Nephron progenitor cell (in vitro differentiated cells): ENCODE results near the gene DUSP7.

Experiments
- DNase-seq: peaks from one replicate; pipeline ENCODE4 v3.0.0; 2021
- H3K27ac Mint-ChIP-seq: 2 replicates; pipeline ENCODE4 v1.8.0; 2021; ENCODE audit warnings: mild to moderate bottlenecking, moderate library complexity, mixed read lengths
- H3K27me3 Mint-ChIP-seq: 2 replicates; pipeline ENCODE4 v1.8.0; 2021; ENCODE audit warnings: mild to moderate bottlenecking, low read depth, mixed read lengths; ENCODE audit not compliant: poor library complexity
- H3K36me3 Mint-ChIP-seq: 2 replicates; pipeline ENCODE4 v1.8.0; 2021; ENCODE audit warnings: low read depth, mixed read lengths
- H3K4me1 Mint-ChIP-seq: 2 replicates; pipeline ENCODE4 v1.8.0; 2021; ENCODE audit warnings: mixed read lengths
- H3K4me3 Mint-ChIP-seq: 2 replicates; pipeline ENCODE4 v1.8.0; 2021; ENCODE audit warnings: mild to moderate bottlenecking, moderate library complexity, mixed read lengths
- H3K9me3 Mint-ChIP-seq: 2 replicates; pipeline ENCODE4 v1.8.0; 2021; ENCODE audit warnings: mild to moderate bottlenecking, moderate library complexity, mixed read lengths
- TF ChIP-seq, protein P1 (sequence below): fragments of 200-600 bp; sonication (generic); IDR thresholded peaks from 2 replicates; pipeline ENCODE4 v1.5.0; 2021; ENCODE audit warnings: antibody characterized with exemption

DUSP7 gene

DNA sequence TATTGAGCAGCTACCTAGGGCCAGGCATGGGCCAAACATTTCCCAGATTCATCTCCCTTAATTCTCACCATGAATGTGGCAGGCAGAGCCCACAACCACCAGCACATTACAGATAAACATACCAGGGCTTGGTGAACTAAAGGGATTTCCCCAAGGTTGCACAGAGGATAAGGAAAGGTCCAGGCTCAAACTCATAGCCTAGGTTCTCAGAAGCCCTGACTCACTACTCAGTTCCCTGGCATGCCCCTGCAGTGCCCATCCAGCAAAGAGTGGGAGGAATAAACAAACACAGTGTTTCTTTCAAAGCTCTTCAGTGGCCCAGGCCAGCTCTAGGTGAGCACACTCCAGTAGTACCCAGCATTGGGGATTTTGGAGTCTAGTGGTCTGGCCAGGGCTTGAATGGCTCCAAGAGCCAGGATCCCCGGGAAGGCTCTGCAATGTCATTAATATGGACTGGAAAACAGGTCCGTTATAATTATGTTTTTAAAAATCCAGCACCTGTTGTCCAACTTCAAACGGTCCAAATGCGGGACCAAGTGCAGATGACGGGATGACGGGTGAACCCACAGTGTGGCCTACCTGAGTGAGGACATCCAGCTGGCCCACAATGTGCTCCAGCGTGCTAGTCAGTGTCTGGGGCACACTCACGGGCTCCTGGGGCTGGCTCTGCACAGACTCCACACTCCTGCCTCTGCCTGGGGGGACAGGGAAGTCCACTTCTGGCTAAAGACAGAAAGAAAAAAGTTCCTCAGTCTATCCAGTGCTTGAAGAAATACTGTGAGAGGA lies 39.8 kb upstream of the DUSP7 start:
- Mint-ChIP-seq H3K27me3 (peaks cover 7% of the 10 kb centered on the region), H3K4me3 (no peak overlapping the region), H3K4me1 (peaks cover 18% of the 10 kb centered on the region), H3K9me3 (peaks cover 10% of the 10 kb centered on the region), H3K36me3 (peaks cover 24% of the 10 kb centered on the region), H3K27ac (peak overlapping the region; percentile 39)
- TF ChIP-seq, protein P1, sequence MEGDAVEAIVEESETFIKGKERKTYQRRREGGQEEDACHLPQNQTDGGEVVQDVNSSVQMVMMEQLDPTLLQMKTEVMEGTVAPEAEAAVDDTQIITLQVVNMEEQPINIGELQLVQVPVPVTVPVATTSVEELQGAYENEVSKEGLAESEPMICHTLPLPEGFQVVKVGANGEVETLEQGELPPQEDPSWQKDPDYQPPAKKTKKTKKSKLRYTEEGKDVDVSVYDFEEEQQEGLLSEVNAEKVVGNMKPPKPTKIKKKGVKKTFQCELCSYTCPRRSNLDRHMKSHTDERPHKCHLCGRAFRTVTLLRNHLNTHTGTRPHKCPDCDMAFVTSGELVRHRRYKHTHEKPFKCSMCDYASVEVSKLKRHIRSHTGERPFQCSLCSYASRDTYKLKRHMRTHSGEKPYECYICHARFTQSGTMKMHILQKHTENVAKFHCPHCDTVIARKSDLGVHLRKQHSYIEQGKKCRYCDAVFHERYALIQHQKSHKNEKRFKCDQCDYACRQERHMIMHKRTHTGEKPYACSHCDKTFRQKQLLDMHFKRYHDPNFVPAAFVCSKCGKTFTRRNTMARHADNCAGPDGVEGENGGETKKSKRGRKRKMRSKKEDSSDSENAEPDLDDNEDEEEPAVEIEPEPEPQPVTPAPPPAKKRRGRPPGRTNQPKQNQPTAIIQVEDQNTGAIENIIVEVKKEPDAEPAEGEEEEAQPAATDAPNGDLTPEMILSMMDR: no peak
- DNase-seq: no peak

DNA sequence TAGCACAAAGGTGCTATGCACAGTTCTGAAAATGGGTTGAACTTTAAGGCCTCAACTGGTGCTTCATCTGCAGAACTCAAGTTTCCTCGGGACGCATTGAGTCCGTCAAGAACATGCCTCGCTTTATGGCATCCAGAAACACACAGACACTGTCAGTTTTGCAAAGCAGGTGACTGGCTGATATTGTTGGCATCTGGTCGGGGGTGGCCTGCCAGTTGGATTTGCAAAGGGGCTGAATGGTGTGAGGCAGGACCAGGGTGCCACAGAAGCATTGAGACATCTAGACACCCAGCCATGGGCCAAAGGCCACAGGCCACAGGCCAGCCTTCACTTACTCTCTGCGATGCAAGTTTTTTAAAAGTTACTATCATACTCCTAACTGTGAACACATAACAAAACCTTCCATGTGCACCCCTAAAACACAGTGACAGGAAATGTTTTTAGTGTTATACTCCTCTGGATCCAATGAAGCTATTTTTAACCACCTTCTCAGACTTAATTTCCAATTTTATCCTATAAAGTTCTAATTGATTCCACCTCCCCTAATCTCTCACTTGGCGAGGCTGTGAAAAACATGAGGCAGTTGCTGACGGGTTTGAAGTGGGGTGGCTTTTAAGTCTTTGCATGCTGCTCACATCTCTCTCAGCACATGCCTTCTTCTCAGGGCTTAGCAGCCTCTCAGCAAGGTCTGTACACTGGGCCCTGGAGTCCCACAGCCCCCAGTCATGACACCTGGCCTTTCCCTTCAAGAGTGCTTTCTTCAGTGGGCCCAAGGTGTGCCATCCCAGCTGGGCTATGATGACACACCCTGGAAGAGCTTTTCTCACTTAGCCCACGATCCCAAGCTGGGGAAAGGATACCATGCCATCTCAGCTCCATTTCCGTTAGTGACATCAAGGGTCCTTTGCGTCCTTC lies 38.5 kb upstream of the DUSP7 start:
- Mint-ChIP-seq H3K27ac (no peak overlapping the region), H3K4me1 (peaks cover 31% of the 10 kb centered on the region), H3K4me3 (no peak overlapping the region), H3K36me3 (peaks cover 10% of the 10 kb centered on the region), H3K9me3 (no peaks in the 10 kb centered on the region), H3K27me3 (peaks cover 3% of the 10 kb centered on the region)
- TF ChIP-seq, protein P1: no peak
- no peak for DNase-seq

DNA sequence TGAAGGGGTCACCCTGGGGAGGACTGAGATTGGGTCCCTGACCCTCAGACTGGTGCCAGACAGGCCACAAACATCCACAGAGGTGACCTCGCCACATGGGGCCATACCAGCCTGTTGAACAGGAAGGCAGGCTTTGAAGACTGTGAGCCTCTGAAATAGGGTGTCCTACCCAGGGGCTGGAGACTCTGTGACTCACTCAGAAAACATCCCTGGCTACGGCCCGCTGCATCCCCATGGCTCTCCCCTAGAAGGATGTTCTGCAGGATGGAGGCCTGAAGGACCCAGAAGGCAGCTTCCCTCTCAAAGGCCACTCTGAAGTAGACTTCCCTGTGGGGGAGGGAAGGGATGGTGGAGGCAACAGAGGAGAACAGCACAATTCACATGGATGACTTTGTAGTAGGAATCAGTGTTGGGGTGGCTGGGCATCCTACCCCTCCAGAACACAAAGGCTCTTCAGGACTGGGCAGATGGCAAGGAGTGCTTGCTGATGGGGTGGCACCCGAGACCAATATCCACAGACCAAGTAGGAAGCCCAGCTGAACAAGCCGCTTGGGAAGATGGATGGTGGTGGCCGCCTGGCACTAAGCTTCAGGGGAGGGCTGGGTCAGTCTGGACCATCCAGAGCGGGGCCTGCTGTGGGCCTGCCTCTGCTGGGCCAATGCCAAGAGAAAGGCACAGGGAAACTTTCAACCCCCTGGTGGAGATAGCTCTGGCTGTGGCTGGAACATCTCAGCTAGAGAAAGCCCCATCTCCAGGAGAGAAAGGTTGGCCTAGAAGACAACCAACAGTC lies 37.6 kb upstream of the DUSP7 start:
- peaks cover 3% of the 10 kb centered on the region for H3K27me3 Mint-ChIP-seq
- no peaks in the 10 kb centered on the region for H3K9me3 Mint-ChIP-seq
- TF ChIP-seq, protein P1: no peak
- H3K4me1 Mint-ChIP-seq: peaks cover 40% of the 10 kb centered on the region
- H3K27ac Mint-ChIP-seq: peak overlapping the region; percentile 39
- no peak overlapping the region for H3K4me3 Mint-ChIP-seq
- no peak for DNase-seq
- H3K36me3 Mint-ChIP-seq: peaks cover 6% of the 10 kb centered on the region

DNA sequence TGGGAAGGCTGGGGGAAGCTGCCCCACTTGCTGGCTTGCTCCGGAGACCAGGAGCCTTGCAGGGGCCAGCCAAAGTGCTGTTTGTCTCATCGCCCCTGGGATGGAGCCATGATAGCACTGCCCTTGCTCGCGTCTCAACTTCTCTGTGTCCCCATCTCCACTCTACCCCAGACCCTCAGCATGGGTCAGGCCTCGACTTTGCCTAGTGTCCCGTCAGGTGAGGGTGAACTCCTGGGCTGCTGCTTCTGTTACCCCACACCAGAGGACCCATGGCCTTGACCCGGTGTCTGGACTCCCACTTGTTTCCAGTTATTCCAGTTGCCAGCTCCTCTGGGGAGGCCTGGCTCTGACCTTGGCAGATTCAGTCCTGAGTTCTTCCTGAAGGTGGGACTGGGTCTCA lies 36.5 kb upstream of the DUSP7 start:
- Mint-ChIP-seq H3K9me3 (no peaks in the 10 kb centered on the region), H3K27me3 (peaks cover 6% of the 10 kb centered on the region), H3K4me1 (peaks cover 51% of the 10 kb centered on the region), H3K4me3 (no peak overlapping the region), H3K27ac (peak overlapping the region; percentile 11), H3K36me3 (peaks cover 6% of the 10 kb centered on the region)
- DNase-seq: no peak
- TF ChIP-seq, protein P1: no peak

DNA sequence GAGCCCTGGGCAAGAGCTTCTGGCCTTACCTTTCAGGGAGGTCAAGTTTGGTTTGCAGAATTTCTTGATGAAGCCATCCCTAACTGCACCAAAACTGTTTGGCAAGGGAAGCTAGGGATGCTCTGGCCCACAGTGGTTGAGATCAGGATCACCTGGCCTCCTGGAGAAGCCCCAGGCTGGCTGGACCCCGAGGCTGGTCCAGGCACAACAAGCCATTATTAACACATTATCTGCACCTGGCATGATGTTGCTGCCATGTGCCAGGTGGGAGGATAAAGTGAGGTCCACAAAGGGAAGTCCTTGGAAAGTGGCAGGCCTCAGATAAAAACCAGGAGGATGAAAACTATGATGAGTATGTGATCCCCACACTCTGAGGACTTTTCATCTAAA lies 35.9 kb upstream of the DUSP7 start:
- H3K27ac Mint-ChIP-seq: no peak overlapping the region
- H3K9me3 Mint-ChIP-seq: no peaks in the 10 kb centered on the region
- no peak overlapping the region for H3K4me3 Mint-ChIP-seq
- TF ChIP-seq, protein P1: no peak
- peaks cover 6% of the 10 kb centered on the region for H3K27me3 Mint-ChIP-seq
- H3K36me3 Mint-ChIP-seq: peaks cover 6% of the 10 kb centered on the region
- peaks cover 57% of the 10 kb centered on the region for H3K4me1 Mint-ChIP-seq
- no peak for DNase-seq
